VCaP (cell line): ENCODE data around the gene CS.
A peak's percentile ranks its signal among the peaks of the same experiment; 100 is the strongest.

ENCODE experiments used
- H3K27ac ChIP-seq: fragments of 450-650 bp; 2 replicates; pipeline ENCODE4 v1.5.1; 2017
- CTCF ChIP-seq: fragments of 450-650 bp; conservative IDR thresholded peaks from 2 replicates; pipeline ENCODE4 v1.5.1; 2017; ENCODE audit warnings: mild to moderate bottlenecking, moderate library complexity

CS gene

GRCh38 chr12:56315249-56315621 lies 15.1 kb upstream of the CS start:
- TF ChIP-seq CTCF = no peak

GRCh38 chr12:56311003-56311402 lies 10.9 kb upstream of the CS start:
- H3K27ac ChIP-seq = no peak overlapping the region
- TF ChIP-seq CTCF = no peak

More at GRCh38 chr12:56315249-56315621, 15.1 kb upstream of the CS start:
- peak overlapping the region; percentile 99 for H3K27ac ChIP-seq

GRCh38 chr12:56308714-56309113 lies 8.6 kb upstream of the CS start:
- H3K27ac ChIP-seq = no peak overlapping the region
- TF ChIP-seq CTCF = no peak

- no peak overlapping the region for H3K27ac ChIP-seq
- no peak for TF ChIP-seq CTCF
Observed at GRCh38 chr12:56307221-56307965, 7.3 kb upstream of the CS start.

- no peak for TF ChIP-seq CTCF
- H3K27ac ChIP-seq = no peak overlapping the region
Observed at GRCh38 chr12:56304872-56305590, 4.9 kb upstream of the CS start.

GRCh38 chr12:56304276-56304675 lies 4.1 kb upstream of the CS start:
- H3K27ac ChIP-seq = no peak overlapping the region
- no peak for TF ChIP-seq CTCF

GRCh38 chr12:56300644-56301464 lies 724 bp upstream of the CS start:
- no peak for TF ChIP-seq CTCF

More at GRCh38 chr12:56300644-56301464, 724 bp upstream of the CS start:
- peak overlapping the region; percentile 97 for H3K27ac ChIP-seq
